ENCODE measurements around the gene TRABD2B. TPM values are rescaled to one million over a fixed set of nuclear protein-coding genes. Genes with fewer than 3 reads are reported as not detected.
A peak's percentile ranks its signal among the peaks of the same experiment; 100 is the strongest.

The TRABD2B gene
- total RNA-seq, 1 donor from 2014 or later = 0.89 TPM

DNA sequence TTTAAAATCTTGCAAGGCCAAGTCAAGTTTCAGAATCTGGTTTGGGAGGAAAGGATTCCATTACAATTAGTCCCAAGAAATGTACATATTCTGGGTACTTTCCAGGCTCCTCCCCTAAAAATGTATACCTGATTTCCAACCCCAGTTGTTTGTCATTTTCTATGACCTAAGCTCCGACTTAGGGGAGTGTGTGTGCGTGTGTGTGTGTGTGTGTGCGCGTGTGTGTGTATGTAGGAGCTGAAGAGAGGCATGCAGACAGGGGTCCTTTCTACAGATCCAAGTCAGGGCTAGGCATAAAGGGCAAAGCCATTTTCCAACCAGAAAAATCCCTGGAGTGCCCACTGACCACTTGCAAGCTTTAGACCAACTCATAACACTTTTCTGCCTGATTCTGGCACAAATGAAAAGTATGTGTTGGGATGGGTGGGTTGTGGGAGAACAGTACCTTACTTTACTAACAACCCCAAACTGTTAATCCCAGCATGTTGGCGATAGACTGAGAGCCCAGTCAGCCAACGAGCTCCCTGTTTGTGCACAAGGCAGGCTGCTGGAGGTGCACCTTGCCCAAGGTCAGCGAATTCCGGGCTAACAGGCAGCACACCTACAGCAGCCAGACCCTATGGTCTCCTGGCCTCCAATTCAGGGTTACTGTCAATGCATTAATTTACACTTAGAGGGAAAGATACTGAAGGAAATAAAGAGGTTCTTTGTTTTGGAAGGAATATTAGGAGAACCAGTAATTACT is 1.7 kb downstream of the TRABD2B start:
- FAIRE-seq = no peak

DNA sequence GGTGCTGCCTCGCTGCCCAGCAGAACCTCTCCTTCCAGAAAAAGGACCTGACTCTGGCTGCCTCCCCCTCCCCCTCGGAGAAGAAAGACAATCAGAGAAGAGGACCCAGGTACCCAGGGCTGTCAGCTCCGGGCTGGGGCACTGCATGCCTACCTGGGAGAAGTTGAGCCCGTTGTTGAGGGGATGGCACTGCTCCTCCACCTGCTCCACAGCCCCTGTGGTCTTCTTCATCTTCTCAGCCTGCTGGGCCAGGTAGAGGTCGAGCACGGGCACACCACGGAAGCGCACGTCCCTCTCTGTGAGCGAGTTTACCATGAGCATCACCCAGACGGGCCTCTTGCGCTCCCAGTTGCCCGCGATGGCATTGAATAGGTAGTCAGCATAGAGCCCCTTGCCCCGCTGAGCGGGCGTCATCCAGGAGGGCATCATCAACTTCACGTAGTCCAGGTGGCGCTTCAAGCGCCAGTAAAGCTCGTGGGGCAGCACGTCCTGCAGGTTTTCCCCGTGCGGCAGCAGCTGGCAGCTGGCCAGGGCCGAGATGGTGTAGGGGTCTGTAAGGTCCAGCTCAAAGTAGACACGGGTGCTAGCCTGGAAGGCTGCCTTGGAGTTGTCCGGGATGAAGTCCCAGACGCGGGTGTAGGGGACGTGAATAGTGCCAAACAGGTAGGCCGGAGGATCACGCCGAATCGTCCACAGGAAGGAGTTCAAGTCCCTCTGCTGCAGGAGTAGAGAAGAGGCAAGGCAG is 3.1 kb downstream of the TRABD2B start:
- peaks cover 4% of the 10 kb centered on the region for H3K36me3 Mint-ChIP-seq (ENCODE audit: low read depth, unreplicated experiment)
- TF ChIP-seq, protein P1, sequence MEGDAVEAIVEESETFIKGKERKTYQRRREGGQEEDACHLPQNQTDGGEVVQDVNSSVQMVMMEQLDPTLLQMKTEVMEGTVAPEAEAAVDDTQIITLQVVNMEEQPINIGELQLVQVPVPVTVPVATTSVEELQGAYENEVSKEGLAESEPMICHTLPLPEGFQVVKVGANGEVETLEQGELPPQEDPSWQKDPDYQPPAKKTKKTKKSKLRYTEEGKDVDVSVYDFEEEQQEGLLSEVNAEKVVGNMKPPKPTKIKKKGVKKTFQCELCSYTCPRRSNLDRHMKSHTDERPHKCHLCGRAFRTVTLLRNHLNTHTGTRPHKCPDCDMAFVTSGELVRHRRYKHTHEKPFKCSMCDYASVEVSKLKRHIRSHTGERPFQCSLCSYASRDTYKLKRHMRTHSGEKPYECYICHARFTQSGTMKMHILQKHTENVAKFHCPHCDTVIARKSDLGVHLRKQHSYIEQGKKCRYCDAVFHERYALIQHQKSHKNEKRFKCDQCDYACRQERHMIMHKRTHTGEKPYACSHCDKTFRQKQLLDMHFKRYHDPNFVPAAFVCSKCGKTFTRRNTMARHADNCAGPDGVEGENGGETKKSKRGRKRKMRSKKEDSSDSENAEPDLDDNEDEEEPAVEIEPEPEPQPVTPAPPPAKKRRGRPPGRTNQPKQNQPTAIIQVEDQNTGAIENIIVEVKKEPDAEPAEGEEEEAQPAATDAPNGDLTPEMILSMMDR (IDR thresholded peaks at IDR 0.05; ENCODE audit: insufficient read depth, low read depth, low read length) = no peak
- no peak for TF ChIP-seq EZH2 (IDR thresholded peaks at IDR 0.05; ENCODE audit: insufficient read depth, low read length)
- DNase-seq (ENCODE audit: low read depth) (no peak), FAIRE-seq (no peak)
- no peaks in the 10 kb centered on the region for H3K36me3 ChIP-seq (ENCODE audit: insufficient read depth, low read length)
- H3K9ac ChIP-seq (ENCODE audit: low read length) = no peak overlapping the region
- H2AFZ ChIP-seq (ENCODE audit: low read depth, low read length) = no peak overlapping the region
- H3K27ac Mint-ChIP-seq (ENCODE audit: unreplicated experiment) = no peak overlapping the region
- H3K4me3 Mint-ChIP-seq (ENCODE audit: unreplicated experiment) = no peak overlapping the region
- H3K4me3 ChIP-seq (ENCODE audit: insufficient read depth, low read depth, low read length) = no peak overlapping the region
- H3K9me3 Mint-ChIP-seq (ENCODE audit: unreplicated experiment) = peaks cover 4% of the 10 kb centered on the region
- H3K4me1 ChIP-seq (ENCODE audit: insufficient read depth, low read length) = peaks cover 4% of the 10 kb centered on the region
- no peak overlapping the region for H3K4me2 ChIP-seq (ENCODE audit: low read length)
- peaks cover 37% of the 10 kb centered on the region for H3K27me3 ChIP-seq (ENCODE audit: insufficient read depth, low read length)
- H4K20me1 ChIP-seq (ENCODE audit: insufficient read depth, low read length) = no peaks in the 10 kb centered on the region
- H3K27ac ChIP-seq (ENCODE audit: low read depth, low read length) = no peak overlapping the region
- H3K79me2 ChIP-seq (ENCODE audit: insufficient read depth, low read length) = no peaks in the 10 kb centered on the region
- H3K9me3 ChIP-seq (ENCODE audit: insufficient read depth, low read depth, low read length) = no peaks in the 10 kb centered on the region
- H3K4me1 Mint-ChIP-seq (ENCODE audit: low read depth, unreplicated experiment) = peaks cover 13% of the 10 kb centered on the region
- peaks cover 24% of the 10 kb centered on the region for H3K27me3 Mint-ChIP-seq (ENCODE audit: low read depth, unreplicated experiment)

More for the DNA sequence above, 1.7 kb downstream of the TRABD2B start:
- Histone ChIP-seq H3K4me3 (ENCODE audit: insufficient read depth, low read depth, low read length) (no peak overlapping the region), H3K4me1 (ENCODE audit: insufficient read depth, low read length) (peaks cover 4% of the 10 kb centered on the region), H3K9ac (ENCODE audit: low read length) (no peak overlapping the region), H3K79me2 (ENCODE audit: insufficient read depth, low read length) (no peaks in the 10 kb centered on the region), H2AFZ (ENCODE audit: low read depth, low read length) (no peak overlapping the region), H3K27ac (ENCODE audit: low read depth, low read length) (no peak overlapping the region), H3K27me3 (ENCODE audit: insufficient read depth, low read length) (peaks cover 40% of the 10 kb centered on the region), H3K36me3 (ENCODE audit: insufficient read depth, low read length) (no peaks in the 10 kb centered on the region), H3K9me3 (ENCODE audit: insufficient read depth, low read depth, low read length) (no peaks in the 10 kb centered on the region), H4K20me1 (ENCODE audit: insufficient read depth, low read length) (no peaks in the 10 kb centered on the region), H3K4me2 (ENCODE audit: low read length) (no peak overlapping the region)
- Mint-ChIP-seq H3K4me1 (ENCODE audit: low read depth, unreplicated experiment) (peaks cover 13% of the 10 kb centered on the region), H3K9me3 (ENCODE audit: unreplicated experiment) (peaks cover 2% of the 10 kb centered on the region), H3K27ac (ENCODE audit: unreplicated experiment) (no peak overlapping the region), H3K4me3 (ENCODE audit: unreplicated experiment) (peak overlapping the region; percentile 88), H3K36me3 (ENCODE audit: low read depth, unreplicated experiment) (peaks cover 4% of the 10 kb centered on the region), H3K27me3 (ENCODE audit: low read depth, unreplicated experiment) (peaks cover 31% of the 10 kb centered on the region)
- DNase-seq (ENCODE audit: low read depth) = no peak
- TF ChIP-seq, protein P1 (IDR thresholded peaks at IDR 0.05; ENCODE audit: insufficient read depth, low read depth, low read length) = no peak
- TF ChIP-seq EZH2 (IDR thresholded peaks at IDR 0.05; ENCODE audit: insufficient read depth, low read length) = no peak
